Measurements from ENCODE around the gene CALN1. TPM values are rescaled to one million over a fixed set of nuclear protein-coding genes. Genes with fewer than 3 reads are reported as not detected.

The CALN1 gene
- polyA plus RNA-seq, 3 donors = under 0.01 TPM; not detected in 2

DNA sequence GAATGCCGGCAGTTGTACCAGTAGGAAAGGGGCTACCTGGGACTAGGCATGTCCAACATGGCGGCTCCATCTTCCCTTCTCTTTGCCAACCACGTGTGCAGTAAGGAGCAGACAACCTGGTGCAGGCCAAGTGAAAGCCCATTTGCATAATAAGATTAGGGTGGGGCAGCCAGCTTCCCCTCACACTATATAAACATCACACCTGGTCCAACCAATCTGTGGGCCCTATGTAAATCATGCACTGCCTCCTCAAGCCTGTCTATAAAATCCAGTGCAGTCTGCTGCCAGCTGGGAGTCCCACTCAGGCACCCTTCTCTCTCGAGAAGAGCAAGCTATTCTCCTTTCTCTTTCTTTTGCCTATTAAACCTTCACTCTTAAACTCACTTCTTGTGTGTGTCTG is 429.3 kb downstream of the CALN1 start:
- Mint-ChIP-seq H3K4me3 (no peak overlapping the region), H3K27ac (no peak overlapping the region), H3K4me1 (peaks cover 4% of the 10 kb centered on the region), H3K27me3 (ENCODE audit: low read depth in 3 of 3) (peaks cover 0 to 3% (median 0%) of the 10 kb centered on the region in 3 donors), H3K9me3 (peaks cover 0 to 6% (median 0%) of the 10 kb centered on the region in 7 donors), H3K36me3 (no peaks in the 10 kb centered on the region)
- Histone ChIP-seq H2AFZ (ENCODE audit: insufficient read depth, low read depth, low read length, poor library complexity, severe bottlenecking) (no peak overlapping the region), H3K27ac (ENCODE audit: low read depth in 1 of 2, low read length in 2 of 2) (no peak overlapping the region), H3K79me2 (ENCODE audit: insufficient read depth, low read length) (no peaks in the 10 kb centered on the region), H4K20me1 (ENCODE audit: insufficient read depth, low read length) (no peaks in the 10 kb centered on the region), H3K9ac (ENCODE audit: insufficient read depth, low read length, poor library complexity, severe bottlenecking) (no peak overlapping the region), H3K36me3 (replicated peaks in 1 of 2; ENCODE audit: control insufficient read depth in 1 of 2, insufficient read depth in 2 of 2, low read length in 2 of 2) (no peaks in the 10 kb centered on the region), H3K4me3 (replicated peaks in 1 of 3; ENCODE audit: low read depth in 2 of 3, low read length in 3 of 3) (no peak overlapping the region), H3K4me2 (replicated peaks; ENCODE audit: extremely low read depth, low read length, poor library complexity, severe bottlenecking) (no peak overlapping the region), H3K9me3 (replicated peaks in 1 of 2; ENCODE audit: control insufficient read depth in 1 of 2, insufficient read depth in 1 of 2, low read length in 2 of 2) (no peaks in the 10 kb centered on the region), H3K27me3 (ENCODE audit: control insufficient read depth in 2 of 2, insufficient read depth in 2 of 2, low read length in 2 of 2) (no peaks in the 10 kb centered on the region), H3K4me1 (ENCODE audit: control insufficient read depth in 1 of 2, insufficient read depth in 2 of 2, low read length in 2 of 2) (no peaks in the 10 kb centered on the region)
- WGBS (ENCODE audit: insufficient coverage) = 90% methylated on average over 2 of the region's 4 CpGs
- intact Hi-C loops (cut with micrococcal nuclease) = no loop called here
- DNase-seq = no peak
- TF ChIP-seq, protein P1, sequence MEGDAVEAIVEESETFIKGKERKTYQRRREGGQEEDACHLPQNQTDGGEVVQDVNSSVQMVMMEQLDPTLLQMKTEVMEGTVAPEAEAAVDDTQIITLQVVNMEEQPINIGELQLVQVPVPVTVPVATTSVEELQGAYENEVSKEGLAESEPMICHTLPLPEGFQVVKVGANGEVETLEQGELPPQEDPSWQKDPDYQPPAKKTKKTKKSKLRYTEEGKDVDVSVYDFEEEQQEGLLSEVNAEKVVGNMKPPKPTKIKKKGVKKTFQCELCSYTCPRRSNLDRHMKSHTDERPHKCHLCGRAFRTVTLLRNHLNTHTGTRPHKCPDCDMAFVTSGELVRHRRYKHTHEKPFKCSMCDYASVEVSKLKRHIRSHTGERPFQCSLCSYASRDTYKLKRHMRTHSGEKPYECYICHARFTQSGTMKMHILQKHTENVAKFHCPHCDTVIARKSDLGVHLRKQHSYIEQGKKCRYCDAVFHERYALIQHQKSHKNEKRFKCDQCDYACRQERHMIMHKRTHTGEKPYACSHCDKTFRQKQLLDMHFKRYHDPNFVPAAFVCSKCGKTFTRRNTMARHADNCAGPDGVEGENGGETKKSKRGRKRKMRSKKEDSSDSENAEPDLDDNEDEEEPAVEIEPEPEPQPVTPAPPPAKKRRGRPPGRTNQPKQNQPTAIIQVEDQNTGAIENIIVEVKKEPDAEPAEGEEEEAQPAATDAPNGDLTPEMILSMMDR (IDR thresholded peaks at IDR 0.05) = no peak

DNA sequence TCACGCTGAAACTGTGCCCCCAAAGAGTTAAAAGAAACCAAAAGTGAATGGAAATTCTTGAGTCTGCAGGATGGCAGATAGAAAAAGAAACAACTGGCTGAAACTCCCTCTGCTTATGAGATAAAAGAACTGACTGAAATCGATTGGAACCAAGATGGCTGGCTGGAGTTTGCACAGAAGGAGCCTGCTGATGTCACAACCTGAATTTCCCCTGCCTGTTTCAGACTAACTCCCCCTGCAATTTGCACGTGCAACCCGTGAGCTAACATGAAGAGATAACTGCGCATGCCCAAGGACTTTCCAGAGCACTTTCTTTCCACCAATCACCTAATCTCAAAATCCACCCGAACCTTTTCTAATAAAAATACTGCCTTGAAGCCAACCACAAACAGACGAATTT is 435.5 kb downstream of the CALN1 start:
- Mint-ChIP-seq H3K27me3 (ENCODE audit: low read depth in 3 of 3) (peaks cover 0 to under 1% (median 0%) of the 10 kb centered on the region in 3 donors), H3K27ac (no peak overlapping the region), H3K9me3 (peaks cover 0 to 4% (median 2%) of the 10 kb centered on the region in 7 donors), H3K4me3 (no peak overlapping the region), H3K4me1 (no peaks in the 10 kb centered on the region), H3K36me3 (no peaks in the 10 kb centered on the region)
- H4K20me1 ChIP-seq (ENCODE audit: insufficient read depth, low read length) = no peaks in the 10 kb centered on the region
- no peaks in the 10 kb centered on the region for H3K79me2 ChIP-seq (ENCODE audit: insufficient read depth, low read length)
- no peak overlapping the region for H3K4me2 ChIP-seq (replicated peaks; ENCODE audit: extremely low read depth, low read length, poor library complexity, severe bottlenecking)
- H2AFZ ChIP-seq (ENCODE audit: insufficient read depth, low read depth, low read length, poor library complexity, severe bottlenecking) = no peak overlapping the region
- H3K4me1 ChIP-seq (ENCODE audit: control insufficient read depth in 1 of 2, insufficient read depth in 2 of 2, low read length in 2 of 2) = no peaks in the 10 kb centered on the region
- TF ChIP-seq, protein P1 (IDR thresholded peaks at IDR 0.05) = no peak
- H3K27ac ChIP-seq (ENCODE audit: low read depth in 1 of 2, low read length in 2 of 2) = no peak overlapping the region
- H3K36me3 ChIP-seq (replicated peaks in 1 of 2; ENCODE audit: control insufficient read depth in 1 of 2, insufficient read depth in 2 of 2, low read length in 2 of 2) = no peaks in the 10 kb centered on the region
- H3K4me3 ChIP-seq (replicated peaks in 1 of 3; ENCODE audit: low read depth in 2 of 3, low read length in 3 of 3) = no peak overlapping the region
- H3K27me3 ChIP-seq (ENCODE audit: control insufficient read depth in 2 of 2, insufficient read depth in 2 of 2, low read length in 2 of 2) = no peaks in the 10 kb centered on the region
- H3K9me3 ChIP-seq (replicated peaks in 1 of 2; ENCODE audit: control insufficient read depth in 1 of 2, insufficient read depth in 1 of 2, low read length in 2 of 2) = no peaks in the 10 kb centered on the region
- no peak overlapping the region for H3K9ac ChIP-seq (ENCODE audit: insufficient read depth, low read length, poor library complexity, severe bottlenecking)
- 93% methylated on average over 6 of the region's 7 CpGs for WGBS (ENCODE audit: insufficient coverage)
- no peak for DNase-seq
- intact Hi-C loops (cut with micrococcal nuclease) = no loop called here

All from CD14-positive monocyte (primary cell).